Skeletal muscle tissue (tissue), 4 donors: Measurements from ENCODE around the gene IFNL2. TPM values are rescaled to one million over a fixed set of nuclear protein-coding genes. Genes with fewer than 3 reads are reported as not detected.

Experiments
- H3K27ac ChIP-seq: one replicate; pipeline ENCODE4 v1.7.0; 2013; ENCODE audit warnings: mild to moderate bottlenecking, low read depth, low read length, inconsistent platforms
- H3K27me3 ChIP-seq, 3 donors: one replicate each; pipeline ENCODE4 v1.7.0; 2013; ENCODE audit warnings: low read length in 3 of 3; ENCODE audit not compliant: control insufficient read depth in 3 of 3, insufficient read depth in 3 of 3
- H3K36me3 ChIP-seq, 3 donors: one replicate each; pipeline ENCODE4 v1.7.0; 2013; ENCODE audit warnings: low read length in 3 of 3; ENCODE audit not compliant: control insufficient read depth in 3 of 3, insufficient read depth in 3 of 3
- H3K4me1 ChIP-seq, 3 donors: one replicate each; pipeline ENCODE4 v1.7.0; 2013; ENCODE audit warnings: low read length in 3 of 3, mild to moderate bottlenecking in 3 of 3; ENCODE audit not compliant: control insufficient read depth in 3 of 3, insufficient read depth in 3 of 3
- H3K4me3 ChIP-seq, 3 donors: one replicate each; pipeline ENCODE4 v1.7.0; 2013; ENCODE audit warnings: low read length in 3 of 3
- H3K9ac ChIP-seq, 3 donors: one replicate each; pipeline ENCODE4 v1.7.0; 2013; ENCODE audit warnings: low read length in 3 of 3, mild to moderate bottlenecking in 3 of 3, moderate library complexity in 2 of 3, low read depth in 1 of 3
- H3K9me3 ChIP-seq, 3 donors: one replicate each; pipeline ENCODE4 v1.7.0; 2013; ENCODE audit warnings: low read length in 3 of 3; ENCODE audit not compliant: control insufficient read depth in 3 of 3
- total RNA-seq: library from RNA; depleted of rRNA; stranded (reverse); fragments of >200 nt; gene quantifications from one replicate; pipeline ENCODE4 v1.2.3, GENCODE V29; 2014
- donor health status: Osteomylitis.

The IFNL2 gene
- total RNA-seq, 1 donor from 2014 or later = not detected

GRCh38 chr19:39314016-39314728 lies 46.0 kb downstream of the IFNL2 start:
- Histone ChIP-seq H3K27me3 (peaks cover 16 to 32% (median 25%) of the 10 kb centered on the region in 3 donors), H3K36me3 (no peaks in the 10 kb centered on the region), H3K9me3 (no peaks in the 10 kb centered on the region), H3K9ac (no peak overlapping the region), H3K4me1 (no peaks in the 10 kb centered on the region), H3K4me3 (no peak overlapping the region), H3K27ac (no peak overlapping the region)

- H3K4me1 ChIP-seq = peaks cover 2 to 4% (median 3%) of the 10 kb centered on the region in 3 donors
- H3K9ac ChIP-seq = no peak overlapping the region
- no peak overlapping the region for H3K27ac ChIP-seq
- peaks cover 12 to 33% (median 25%) of the 10 kb centered on the region in 3 donors for H3K27me3 ChIP-seq
- no peaks in the 10 kb centered on the region for H3K9me3 ChIP-seq
- H3K36me3 ChIP-seq = no peaks in the 10 kb centered on the region
- no peak overlapping the region for H3K4me3 ChIP-seq
Measured at GRCh38 chr19:39315933-39316332, 47.7 kb downstream of the IFNL2 start.

GRCh38 chr19:39316627-39317321 lies 48.6 kb downstream of the IFNL2 start:
- no peak overlapping the region for H3K4me3 ChIP-seq
- no peak overlapping the region for H3K27ac ChIP-seq
- H3K36me3 ChIP-seq = no peaks in the 10 kb centered on the region
- H3K9me3 ChIP-seq = no peaks in the 10 kb centered on the region
- H3K4me1 ChIP-seq = peaks cover 2 to 4% (median 3%) of the 10 kb centered on the region in 3 donors
- no peak overlapping the region for H3K9ac ChIP-seq
- peaks cover 14 to 35% (median 33%) of the 10 kb centered on the region in 3 donors for H3K27me3 ChIP-seq

- H3K36me3 ChIP-seq = no peaks in the 10 kb centered on the region
- no peak overlapping the region for H3K9ac ChIP-seq
- no peak overlapping the region for H3K27ac ChIP-seq
- no peak overlapping the region for H3K4me3 ChIP-seq
- H3K9me3 ChIP-seq = no peaks in the 10 kb centered on the region
- peaks cover 2 to 4% (median 3%) of the 10 kb centered on the region in 3 donors for H3K4me1 ChIP-seq
- peaks cover 11 to 35% (median 33%) of the 10 kb centered on the region in 3 donors for H3K27me3 ChIP-seq
Measured at GRCh38 chr19:39317476-39317875, 49.3 kb downstream of the IFNL2 start.

GRCh38 chr19:39318071-39318470 lies 49.9 kb downstream of the IFNL2 start:
- H3K4me3 ChIP-seq = no peak overlapping the region
- no peak overlapping the region for H3K27ac ChIP-seq
- H3K27me3 ChIP-seq = peaks cover 11 to 37% (median 33%) of the 10 kb centered on the region in 3 donors
- H3K36me3 ChIP-seq = no peaks in the 10 kb centered on the region
- H3K4me1 ChIP-seq = peaks cover 2 to 4% (median 3%) of the 10 kb centered on the region in 3 donors
- H3K9me3 ChIP-seq = no peaks in the 10 kb centered on the region
- H3K9ac ChIP-seq = no peak overlapping the region

GRCh38 chr19:39318690-39319089 lies 50.5 kb downstream of the IFNL2 start:
- Histone ChIP-seq H3K4me3 (no peak overlapping the region), H3K27me3 (peaks cover 11 to 35% (median 33%) of the 10 kb centered on the region in 3 donors), H3K9me3 (no peaks in the 10 kb centered on the region), H3K36me3 (no peaks in the 10 kb centered on the region), H3K27ac (no peak overlapping the region), H3K4me1 (peaks cover 2 to 4% (median 3%) of the 10 kb centered on the region in 3 donors), H3K9ac (no peak overlapping the region)

GRCh38 chr19:39319098-39319891 lies 51.1 kb downstream of the IFNL2 start:
- Histone ChIP-seq H3K36me3 (no peaks in the 10 kb centered on the region), H3K27ac (no peak overlapping the region), H3K9me3 (no peaks in the 10 kb centered on the region), H3K4me1 (peaks cover 2 to 4% (median 3%) of the 10 kb centered on the region in 3 donors), H3K9ac (no peak overlapping the region), H3K4me3 (no peak overlapping the region), H3K27me3 (peaks cover 11 to 34% (median 33%) of the 10 kb centered on the region in 3 donors)

Other genes with a start within 250 kb of the IFNL2 start
- 1.0 TPM for gene FBXO27, start 235.8 kb upstream of the IFNL2 start, total RNA-seq
- gene ACP7, start 184.0 kb upstream of the IFNL2 start, total RNA-seq = not detected
- gene PAK4, start 142.6 kb upstream of the IFNL2 start, total RNA-seq = 2.1 TPM
- gene NCCRP1, start 71.4 kb upstream of the IFNL2 start, total RNA-seq = not detected
- not detected for gene SYCN, start 64.1 kb upstream of the IFNL2 start, total RNA-seq
- gene IFNL3, start 23.4 kb upstream of the IFNL2 start, total RNA-seq = not detected
- not detected for gene IFNL4, start 19.5 kb upstream of the IFNL2 start, total RNA-seq
- gene IFNL1, start 28.0 kb downstream of the IFNL2 start, total RNA-seq = not detected
- gene LRFN1, start 52.5 kb downstream of the IFNL2 start, total RNA-seq = 0.52 TPM
- 20.9 TPM for gene GMFG, start 67.6 kb downstream of the IFNL2 start, total RNA-seq
- gene SAMD4B, start 74.0 kb downstream of the IFNL2 start, total RNA-seq = 22.4 TPM
- gene PAF1, start 122.7 kb downstream of the IFNL2 start, total RNA-seq = 25.1 TPM
- gene MED29, start 123.0 kb downstream of the IFNL2 start, total RNA-seq = 9.4 TPM
- gene ZFP36, start 138.5 kb downstream of the IFNL2 start, total RNA-seq = 3.1 TPM
- 15.7 TPM for gene PLEKHG2, start 144.3 kb downstream of the IFNL2 start, total RNA-seq
- gene RPS16, start 167.6 kb downstream of the IFNL2 start, total RNA-seq = 128 TPM
- gene SUPT5H, start 177.2 kb downstream of the IFNL2 start, total RNA-seq = 40.7 TPM
- gene TIMM50, start 212.4 kb downstream of the IFNL2 start, total RNA-seq = 40.7 TPM
- not detected for gene DLL3, start 230.6 kb downstream of the IFNL2 start, total RNA-seq
- not detected for gene SELENOV, start 246.7 kb downstream of the IFNL2 start, total RNA-seq